WTC11 (cell line): ENCODE results near the gene ITPK1. TPM values are rescaled to one million over a fixed set of nuclear protein-coding genes. Genes with fewer than 3 reads are reported as not detected.
A peak's percentile ranks its signal among the peaks of the same experiment; 100 is the strongest.

ENCODE experiments used
- ATAC-seq: fragments of 200-7000 bp; cut with Tn5 transposase; 2 replicates; pipeline ENCODE4 v1.10.0; 2021; ENCODE audit warnings: mild to moderate bottlenecking, moderate library complexity
- CTCF ChIA-PET: fragments of 300-600 bp; sonication (Branson Sonifier 250); formaldehyde crosslinking; loops from one replicate; lab custom pipeline; 2021; ENCODE audit warnings: antibody characterized with exemption; lab: Charles Lee
- POLR2A ChIA-PET: fragments of 350-600 bp; sonication (Branson Sonifier 250); formaldehyde crosslinking; loops from one replicate; lab custom pipeline; 2021; ENCODE audit warnings: antibody characterized with exemption; lab: Charles Lee
- DNase-seq: peaks from one replicate; pipeline ENCODE4 v3.0.0; 2021; ENCODE audit warnings: low spot score
- H3K27ac Mint-ChIP-seq: 2 replicates; pipeline ENCODE4 v1.8.0; 2021; ENCODE audit warnings: mixed read lengths
- H3K27me3 Mint-ChIP-seq: 2 replicates; pipeline ENCODE4 v1.8.0; 2021; ENCODE audit warnings: low read depth, mild to moderate bottlenecking, moderate library complexity, mixed read lengths
- H3K36me3 Mint-ChIP-seq: 2 replicates; pipeline ENCODE4 v1.8.0; 2021; ENCODE audit warnings: mixed read lengths
- H3K4me1 Mint-ChIP-seq: 2 replicates; pipeline ENCODE4 v1.8.0; 2022; ENCODE audit warnings: mixed read lengths
- H3K4me3 Mint-ChIP-seq: 2 replicates; pipeline ENCODE4 v1.8.0; 2021; ENCODE audit warnings: mild to moderate bottlenecking, moderate library complexity, mixed read lengths
- H3K9me3 Mint-ChIP-seq: 2 replicates; pipeline ENCODE4 v1.8.0; 2021; ENCODE audit warnings: mixed read lengths
- AR ChIP-seq: fragments of 250-450 bp; sonication (Bioruptor Pico); IDR thresholded peaks from 2 replicates; pipeline ENCODE4 v1.9.0; 2021; ENCODE audit warnings: mild to moderate bottlenecking
- CBFB ChIP-seq: sonication (generic); formaldehyde crosslinking; IDR thresholded peaks from 2 replicates; pipeline ENCODE4 v1.8.1; 2022; ENCODE audit warnings: mild to moderate bottlenecking, low read depth, missing genetic modification reagents
- ELF4 ChIP-seq: sonication (generic); formaldehyde crosslinking; IDR thresholded peaks from 2 replicates; pipeline ENCODE4 v1.8.1; 2022; ENCODE audit warnings: low read depth, mild to moderate bottlenecking, moderate library complexity, missing genetic modification reagents
- ERG ChIP-seq: fragments of 250-450 bp; sonication (Bioruptor Pico); IDR thresholded peaks from 2 replicates; pipeline ENCODE4 v1.8.0; 2021; ENCODE audit warnings: mild to moderate bottlenecking
- ETV6 ChIP-seq: sonication (generic); formaldehyde crosslinking; IDR thresholded peaks from 2 replicates; pipeline ENCODE4 v1.8.1; 2022; ENCODE audit warnings: mild to moderate bottlenecking, missing genetic modification reagents
- GRHL2 ChIP-seq: fragments of 250-450 bp; sonication (Bioruptor Pico); IDR thresholded peaks from 2 replicates; pipeline ENCODE4 v1.8.0; 2022; ENCODE audit warnings: mild to moderate bottlenecking, moderate library complexity; ENCODE audit not compliant: insufficient replicate concordance, severe bottlenecking
- IRF2 ChIP-seq: sonication (generic); formaldehyde crosslinking; IDR thresholded peaks from 2 replicates; pipeline ENCODE4 v1.8.0; 2022; ENCODE audit warnings: low read depth, missing genetic modification reagents, borderline replicate concordance
- MAX ChIP-seq: sonication (generic); formaldehyde crosslinking; IDR thresholded peaks from 2 replicates; pipeline ENCODE4 v1.8.0; 2022; ENCODE audit warnings: mild to moderate bottlenecking, missing genetic modification reagents
- NR1H2 ChIP-seq: sonication (generic); formaldehyde crosslinking; IDR thresholded peaks from 2 replicates; pipeline ENCODE4 v1.9.0; 2021; ENCODE audit warnings: mild to moderate bottlenecking, moderate library complexity, missing genetic modification reagents
- PREB ChIP-seq: sonication (generic); formaldehyde crosslinking; IDR thresholded peaks from 2 replicates; pipeline ENCODE4 v1.8.1; 2022; ENCODE audit warnings: mild to moderate bottlenecking, missing genetic modification reagents, moderate library complexity, borderline replicate concordance
- USF2 ChIP-seq: sonication (generic); formaldehyde crosslinking; IDR thresholded peaks from 2 replicates; pipeline ENCODE4 v1.8.1; 2023; ENCODE audit warnings: mild to moderate bottlenecking, missing genetic modification reagents, moderate library complexity
- ZNF121 ChIP-seq: sonication (generic); formaldehyde crosslinking; IDR thresholded peaks from 2 replicates; pipeline ENCODE4 v1.8.0; 2023; ENCODE audit warnings: missing genetic modification reagents
- ZNF219 ChIP-seq: sonication (generic); formaldehyde crosslinking; IDR thresholded peaks from 2 replicates; pipeline ENCODE4 v1.8.0; 2023; ENCODE audit warnings: missing genetic modification reagents, mild to moderate bottlenecking, borderline replicate concordance
- ZNF263 ChIP-seq: sonication (generic); formaldehyde crosslinking; IDR thresholded peaks from 2 replicates; pipeline ENCODE4 v1.8.1; 2022; ENCODE audit warnings: low read depth, mild to moderate bottlenecking, moderate library complexity, missing genetic modification reagents
- ZNF281 ChIP-seq: sonication (generic); formaldehyde crosslinking; IDR thresholded peaks from 2 replicates; pipeline ENCODE4 v1.8.0; 2023; ENCODE audit warnings: mild to moderate bottlenecking, missing genetic modification reagents
- ZNF423 ChIP-seq: fragments of 250-450 bp; sonication (Bioruptor Pico); IDR thresholded peaks from 2 replicates; pipeline ENCODE4 v2.1.2; 2022; ENCODE audit warnings: mild to moderate bottlenecking, moderate library complexity
- ZSCAN18 ChIP-seq: fragments of 250-450 bp; sonication (Bioruptor Pico); IDR thresholded peaks from 2 replicates; pipeline ENCODE4 v2.1.2; 2022; ENCODE audit warnings: mild to moderate bottlenecking, moderate library complexity
- total RNA-seq: library from RNA; stranded (reverse); gene quantifications from 3 replicates; pipeline ENCODE4 v1.2.3, GENCODE V29; 2021

Gene ITPK1
- total RNA-seq, 1 experiment from 2014 or later = 144 TPM

GRCh38 chr14:93007225-93007997, 108.3 kb downstream of the ITPK1 start:
- Mint-ChIP-seq H3K9me3 (no peaks in the 10 kb centered on the region), H3K4me3 (no peak overlapping the region), H3K27ac (0 out of 2 replicates have a peak overlapping the region, but pooled peaks have one; percentile 76), H3K4me1 (peaks cover 27% of the 10 kb centered on the region)
- no peak for ATAC-seq
- CTCF ChIA-PET = interaction anchor here (0.6 to 1.9 kb wide), 7 partner anchors 16 to 292 kb away, joined by 3 to 7 read pairs (median 4); no protein-coding TSS in a partner anchor
- no peak for DNase-seq
- TF ChIP-seq USF2 (CRISPR knock-in tag) = no peak
- no peak for TF ChIP-seq ZNF263 (CRISPR knock-in tag)
- TF ChIP-seq, all 79 proteins: peak for 0
- Mint-ChIP-seq H3K36me3 (no peaks in the 10 kb centered on the region), H3K27me3 (no peaks in the 10 kb centered on the region)
- POLR2A ChIA-PET = no interaction called here

GRCh38 chr14:93006567-93007051, 109.1 kb downstream of the ITPK1 start:
- H3K4me1 Mint-ChIP-seq = peaks cover 22% of the 10 kb centered on the region
- ATAC-seq = no peak

GRCh38 chr14:93005838-93006237, 109.9 kb downstream of the ITPK1 start:
- peaks cover 22% of the 10 kb centered on the region for H3K4me1 Mint-ChIP-seq
- no peak for ATAC-seq
- CTCF ChIA-PET = interaction anchor here (1.2 kb wide), 3 partner anchors 11 to 29 kb away, joined by 3 to 4 read pairs (median 3); no protein-coding TSS in a partner anchor
- TF ChIP-seq IRF2 (CRISPR knock-in tag) (no peak), PREB (CRISPR knock-in tag) (no peak), ZSCAN18 (CRISPR knock-in tag) (no peak), AR (no peak), MAX (no peak), ELF4 (CRISPR knock-in tag) (no peak), CBFB (CRISPR knock-in tag) (no peak), ZNF281 (CRISPR knock-in tag) (no peak), ETV6 (CRISPR knock-in tag) (no peak), ZNF219 (CRISPR knock-in tag) (no peak), NR1H2 (CRISPR knock-in tag) (no peak), ZNF423 (no peak), GRHL2 (CRISPR knock-in tag) (no peak)

More at GRCh38 chr14:93006567-93007051, 109.1 kb downstream of the ITPK1 start:
- POLR2A ChIA-PET = no interaction called here
- H3K27ac Mint-ChIP-seq = no peak overlapping the region; the same call in 1 of the 2 replicates
- H3K9me3 Mint-ChIP-seq = no peaks in the 10 kb centered on the region
- TF ChIP-seq ZNF121 (CRISPR knock-in tag) = no peak
- TF ChIP-seq CBFB (CRISPR knock-in tag) = no peak
- no peak for TF ChIP-seq ERG (CRISPR knock-in tag)
- TF ChIP-seq ZNF423 = peak; percentile 21; the same call in 1 of the 2 replicates
- TF ChIP-seq, all 79 proteins: peak for 1
- Mint-ChIP-seq H3K36me3 (no peaks in the 10 kb centered on the region), H3K4me3 (no peak overlapping the region), H3K27me3 (no peaks in the 10 kb centered on the region)
- CTCF ChIA-PET = interaction anchor here (0.6 to 1.9 kb wide), 7 partner anchors 16 to 292 kb away, joined by 3 to 7 read pairs (median 4); no protein-coding TSS in a partner anchor
- no peak for DNase-seq

More at GRCh38 chr14:93005838-93006237, 109.9 kb downstream of the ITPK1 start:
- Mint-ChIP-seq H3K4me3 (no peak overlapping the region), H3K36me3 (no peaks in the 10 kb centered on the region), H3K9me3 (no peaks in the 10 kb centered on the region), H3K27ac (no peak overlapping the region), H3K27me3 (no peaks in the 10 kb centered on the region)
- no peak for DNase-seq
- POLR2A ChIA-PET = no interaction called here
